SH-SY5Y (cell line): ENCODE measurements around the gene CACNA1E.

Experiments
- GATA2 ChIP-seq: IDR thresholded peaks from 2 replicates; pipeline ENCODE4 v1.6.1; 2011; ENCODE audit warnings: mild to moderate bottlenecking, low read depth, low read length
- GATA3 ChIP-seq: IDR thresholded peaks from 2 replicates; pipeline ENCODE4 v1.6.1; 2011; ENCODE audit warnings: low read depth, mild to moderate bottlenecking, low read length, moderate library complexity

Gene CACNA1E

DNA sequence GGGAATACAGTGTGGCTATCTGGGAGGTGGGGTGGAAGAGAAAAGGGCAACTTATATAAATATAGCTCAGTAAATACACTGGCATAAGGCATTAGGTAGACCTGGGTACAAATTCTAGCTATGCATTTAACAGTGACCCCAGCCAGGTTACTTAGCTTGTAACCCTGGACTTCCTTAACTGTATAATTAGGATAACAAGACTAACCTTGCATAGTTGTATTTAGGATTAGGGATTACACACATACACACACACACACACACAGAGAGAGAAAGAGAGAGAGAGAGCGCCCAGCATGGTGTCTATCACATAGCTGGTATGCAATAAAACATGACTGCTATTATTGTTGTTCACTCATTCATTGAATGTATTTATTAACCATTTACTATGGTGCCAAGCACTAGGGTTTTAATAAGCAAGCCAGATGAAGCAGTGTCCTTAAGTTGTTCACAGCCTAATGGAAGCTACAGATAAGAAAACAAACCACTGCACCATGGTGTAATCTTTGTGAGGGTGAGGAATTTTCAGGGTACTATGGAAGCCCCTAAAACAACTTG is 326.8 kb downstream of the CACNA1E start:
- TF ChIP-seq GATA3: no peak
- TF ChIP-seq GATA2: no peak

- TF ChIP-seq GATA2: no peak
- no peak for TF ChIP-seq GATA3
These were observed 328.9 kb downstream of the CACNA1E start for GRCh38 chr1:181812208-181812607.

DNA sequence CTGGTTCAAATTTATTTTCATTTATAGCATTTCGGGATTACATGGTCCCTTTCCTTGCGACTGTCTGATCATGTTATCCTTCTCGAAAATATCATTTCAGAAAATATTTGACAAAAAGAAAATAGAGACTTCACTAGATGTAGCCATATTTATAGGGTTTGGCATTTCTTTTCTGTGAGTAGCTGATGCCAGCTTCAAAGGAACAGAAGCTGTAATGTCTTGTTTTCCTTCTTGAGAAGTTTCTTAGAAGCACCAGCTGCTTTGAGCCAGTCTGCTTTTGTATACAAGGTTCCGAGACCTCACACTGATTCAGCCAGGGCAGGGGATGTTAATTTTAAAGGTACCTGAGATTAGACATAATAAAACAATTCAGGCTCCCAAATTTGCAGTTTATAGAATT is 329.9 kb downstream of the CACNA1E start:
- TF ChIP-seq GATA3 (no peak), GATA2 (no peak)

DNA sequence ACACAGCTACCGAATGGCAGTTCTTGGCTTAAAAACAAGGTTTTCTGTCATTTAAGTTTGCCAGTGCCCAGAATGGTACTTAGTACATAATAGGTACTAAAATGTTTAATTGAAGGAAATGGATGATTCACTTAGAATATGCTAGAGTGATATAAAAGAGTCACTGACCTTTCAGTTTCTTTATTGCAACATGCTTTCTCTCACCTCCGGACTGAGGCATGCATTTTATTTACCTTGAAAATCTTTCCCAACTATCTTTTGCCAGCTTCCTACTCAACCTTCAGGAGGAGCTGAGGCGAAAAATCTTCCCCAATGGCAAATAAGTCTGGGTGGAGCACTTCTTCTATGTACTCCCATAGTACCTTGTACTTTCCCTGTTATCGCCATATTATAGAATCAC is 333.3 kb downstream of the CACNA1E start:
- TF ChIP-seq GATA3 (no peak), GATA2 (no peak)

DNA sequence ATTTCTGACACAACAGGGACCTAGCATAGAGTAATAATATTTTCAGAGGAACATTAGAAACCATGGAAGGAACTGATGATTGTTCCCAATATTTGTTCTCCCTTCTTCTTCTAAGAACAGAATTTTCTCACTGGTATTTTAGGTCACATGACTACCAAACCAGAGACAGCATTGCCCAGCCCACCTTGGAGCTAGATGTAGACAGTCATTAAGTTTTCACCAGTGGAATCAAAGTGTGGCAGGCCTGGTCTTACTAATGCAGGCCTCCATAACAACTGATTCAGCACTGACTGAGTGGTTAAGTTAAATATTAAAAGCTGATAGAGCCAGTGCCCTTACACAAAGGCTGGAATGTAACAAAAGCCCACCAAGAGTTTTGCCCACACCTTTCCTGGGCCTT is 333.8 kb downstream of the CACNA1E start:
- TF ChIP-seq GATA3 (no peak), GATA2 (no peak)

- TF ChIP-seq GATA2: no peak
- no peak for TF ChIP-seq GATA3
These were observed 335.1 kb downstream of the CACNA1E start for GRCh38 chr1:181818459-181818858.

DNA sequence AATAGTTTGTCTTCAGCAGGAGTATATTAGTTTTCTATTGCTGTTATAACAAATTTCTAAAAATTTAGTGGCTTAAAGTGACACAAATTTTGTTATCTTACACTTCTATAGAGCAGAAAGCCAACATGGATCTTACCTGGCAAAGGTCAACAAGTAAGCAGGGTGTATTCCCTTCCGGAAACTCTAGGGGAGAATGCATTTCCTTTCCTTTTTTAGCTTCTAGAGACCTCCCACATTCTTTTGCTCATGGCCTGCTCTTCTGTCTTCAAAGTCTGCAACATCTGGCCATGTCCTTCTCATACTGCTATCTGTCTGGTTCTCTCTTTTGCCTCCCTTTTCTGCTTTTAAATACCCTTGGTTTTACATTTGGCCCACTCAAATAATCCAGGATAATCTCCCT is 335.6 kb downstream of the CACNA1E start:
- TF ChIP-seq GATA3 (no peak), GATA2 (no peak)

GRCh38 chr1:181821701-181822100 is 338.4 kb downstream of the CACNA1E start:
- no peak for TF ChIP-seq GATA3
- TF ChIP-seq GATA2: no peak

- TF ChIP-seq GATA2 (no peak), GATA3 (no peak)
These were observed 362.8 kb downstream of the CACNA1E start for GRCh38 chr1:181846001-181846645.

GRCh38 chr1:181846681-181847080 is 363.4 kb downstream of the CACNA1E start:
- TF ChIP-seq GATA3 (no peak), GATA2 (no peak)

- TF ChIP-seq GATA3: no peak
- TF ChIP-seq GATA2: no peak
These were observed 365.8 kb downstream of the CACNA1E start for GRCh38 chr1:181849071-181849470.

- no peak for TF ChIP-seq GATA2
- TF ChIP-seq GATA3: no peak
These were observed 372.1 kb downstream of the CACNA1E start for GRCh38 chr1:181855380-181855779.
